Measurements from ENCODE around the gene ZNF850. TPM values are rescaled to one million over a fixed set of nuclear protein-coding genes. Genes with fewer than 3 reads are reported as not detected.

ZNF850 gene
- total and polyA plus RNA-seq, 2 of the 13 experiments (the other 11 are each of a cell fraction or from before 2014, with no cell fraction given), result 0.78 to 6.6 TPM

GRCh38 chr19:36687214-36688056 is 85.2 kb downstream of the ZNF850 start, which contains the start of gene ZNF567 (continued):
- TF ChIP-seq ZNF646 (CRISPR knock-in tag; IDR thresholded peaks at IDR 0.05) (no peak; the same call in none of the 2 replicates), SP140L (CRISPR knock-in tag; IDR thresholded peaks at IDR 0.05; ENCODE audit: borderline replicate concordance) (no peak), TBX2 (CRISPR knock-in tag; IDR thresholded peaks at IDR 0.05; ENCODE audit: borderline replicate concordance) (peak; percentile 42; the same call in 1 of the 2 replicates), HNRNPUL1 (IDR thresholded peaks at IDR 0.05; ENCODE audit: low read depth, low read length) (no peak), SYNCRIP (IDR thresholded peaks at IDR 0.05; ENCODE audit: insufficient read depth, low read depth, low read length) (no peak), ZNF101 (CRISPR knock-in tag; IDR thresholded peaks at IDR 0.05; ENCODE audit: borderline replicate concordance, low read depth) (no peak), ARID5B (CRISPR knock-in tag; IDR thresholded peaks at IDR 0.05) (peak; percentile 41; the same call in 1 of the 2 replicates), ZNF879 (CRISPR knock-in tag; IDR thresholded peaks at IDR 0.05) (peak; percentile 53; the same call in 1 of the 2 replicates), MXI1 (IDR thresholded peaks at IDR 0.05; ENCODE audit: borderline replicate concordance, low read depth, low read length) (peak; percentile 75; the same call in 1 of the 3 replicates), MATR3 (CRISPR knock-in tag; IDR thresholded peaks at IDR 0.05) (no peak), GLI4 (CRISPR knock-in tag; IDR thresholded peaks at IDR 0.05; ENCODE audit: borderline replicate concordance) (peak; percentile 65; the same call in 1 of the 2 replicates), RCOR2 (CRISPR knock-in tag; IDR thresholded peaks at IDR 0.05) (no peak), ZNF713 (CRISPR knock-in tag; IDR thresholded peaks at IDR 0.05) (no peak), PAF1 (CRISPR knock-in tag; IDR thresholded peaks at IDR 0.05) (no peak), RARA (CRISPR knock-in tag; IDR thresholded peaks at IDR 0.05) (no peak)
- TF ChIP-seq, protein P1, sequence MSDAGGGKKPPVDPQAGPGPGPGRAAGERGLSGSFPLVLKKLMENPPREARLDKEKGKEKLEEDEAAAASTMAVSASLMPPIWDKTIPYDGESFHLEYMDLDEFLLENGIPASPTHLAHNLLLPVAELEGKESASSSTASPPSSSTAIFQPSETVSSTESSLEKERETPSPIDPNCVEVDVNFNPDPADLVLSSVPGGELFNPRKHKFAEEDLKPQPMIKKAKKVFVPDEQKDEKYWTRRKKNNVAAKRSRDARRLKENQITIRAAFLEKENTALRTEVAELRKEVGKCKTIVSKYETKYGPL (CRISPR knock-in tag; IDR thresholded peaks at IDR 0.05), result no peak
